Measurements from ENCODE around the gene SYPL2. TPM values are rescaled to one million over a fixed set of nuclear protein-coding genes. Genes with fewer than 3 reads are reported as not detected.

Gene SYPL2
- total and polyA plus RNA-seq, 2 of the 8 experiments (the other 6 are each of a cell fraction or from before 2014, with no cell fraction given) = 1.5 TPM

GRCh38 chr1:109485001-109485400 is 18.7 kb downstream of the SYPL2 start (continued):
- TF ChIP-seq RXRA (IDR thresholded peaks at IDR 0.05; ENCODE audit: insufficient read depth, low read depth, low read length) = no peak
- TF ChIP-seq TEAD4 (IDR thresholded peaks at IDR 0.05; ENCODE audit: low read depth, low read length) = no peak
